C4-2B (cell line): ENCODE measurements around the gene UBA1.

Source experiments
- H3K27ac ChIP-seq: fragments of 450-650 bp; 2 replicates; pipeline ENCODE4 v1.5.1; 2017
- ZFX ChIP-seq: fragments of 450-650 bp; IDR thresholded peaks from 2 replicates; pipeline ENCODE4 v1.6.1; 2017
- TF ChIP-seq, protein P1 (sequence below): fragments of 450-650 bp; conservative IDR thresholded peaks from 2 replicates; pipeline ENCODE4 v1.5.1; 2017; ENCODE audit warnings: mild to moderate bottlenecking

UBA1 gene

DNA sequence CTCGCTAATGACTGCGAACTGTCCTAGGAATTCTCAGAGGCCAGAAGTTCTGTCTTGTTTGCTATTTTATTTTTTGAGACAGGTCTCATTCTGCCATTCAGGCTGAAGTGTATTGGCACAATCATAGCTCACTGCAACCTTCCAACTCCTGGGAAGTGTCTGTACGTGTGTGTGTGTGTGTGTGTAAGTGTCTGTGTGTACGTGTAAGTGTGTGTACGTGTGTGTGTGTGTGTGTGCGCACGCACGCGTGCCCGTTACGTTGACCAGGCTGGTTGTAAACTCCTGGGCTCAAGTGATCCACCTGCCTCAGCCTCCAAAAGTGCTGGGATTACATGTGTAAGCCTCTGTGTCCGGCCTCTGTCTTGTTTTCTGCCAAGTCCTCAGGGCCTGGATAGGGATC is 14.5 kb downstream of the UBA1 start:
- TF ChIP-seq, protein P1, sequence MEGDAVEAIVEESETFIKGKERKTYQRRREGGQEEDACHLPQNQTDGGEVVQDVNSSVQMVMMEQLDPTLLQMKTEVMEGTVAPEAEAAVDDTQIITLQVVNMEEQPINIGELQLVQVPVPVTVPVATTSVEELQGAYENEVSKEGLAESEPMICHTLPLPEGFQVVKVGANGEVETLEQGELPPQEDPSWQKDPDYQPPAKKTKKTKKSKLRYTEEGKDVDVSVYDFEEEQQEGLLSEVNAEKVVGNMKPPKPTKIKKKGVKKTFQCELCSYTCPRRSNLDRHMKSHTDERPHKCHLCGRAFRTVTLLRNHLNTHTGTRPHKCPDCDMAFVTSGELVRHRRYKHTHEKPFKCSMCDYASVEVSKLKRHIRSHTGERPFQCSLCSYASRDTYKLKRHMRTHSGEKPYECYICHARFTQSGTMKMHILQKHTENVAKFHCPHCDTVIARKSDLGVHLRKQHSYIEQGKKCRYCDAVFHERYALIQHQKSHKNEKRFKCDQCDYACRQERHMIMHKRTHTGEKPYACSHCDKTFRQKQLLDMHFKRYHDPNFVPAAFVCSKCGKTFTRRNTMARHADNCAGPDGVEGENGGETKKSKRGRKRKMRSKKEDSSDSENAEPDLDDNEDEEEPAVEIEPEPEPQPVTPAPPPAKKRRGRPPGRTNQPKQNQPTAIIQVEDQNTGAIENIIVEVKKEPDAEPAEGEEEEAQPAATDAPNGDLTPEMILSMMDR: no peak
- no peak for TF ChIP-seq ZFX
- H3K27ac ChIP-seq: no peak overlapping the region

GRCh38 chrX:47209508-47210238 is 16.0 kb downstream of the UBA1 start:
- TF ChIP-seq, protein P1: no peak
- no peak for TF ChIP-seq ZFX
- no peak overlapping the region for H3K27ac ChIP-seq

GRCh38 chrX:47210661-47211425 is 17.2 kb downstream of the UBA1 start:
- H3K27ac ChIP-seq: no peak overlapping the region
- TF ChIP-seq, protein P1: no peak
- no peak for TF ChIP-seq ZFX

DNA sequence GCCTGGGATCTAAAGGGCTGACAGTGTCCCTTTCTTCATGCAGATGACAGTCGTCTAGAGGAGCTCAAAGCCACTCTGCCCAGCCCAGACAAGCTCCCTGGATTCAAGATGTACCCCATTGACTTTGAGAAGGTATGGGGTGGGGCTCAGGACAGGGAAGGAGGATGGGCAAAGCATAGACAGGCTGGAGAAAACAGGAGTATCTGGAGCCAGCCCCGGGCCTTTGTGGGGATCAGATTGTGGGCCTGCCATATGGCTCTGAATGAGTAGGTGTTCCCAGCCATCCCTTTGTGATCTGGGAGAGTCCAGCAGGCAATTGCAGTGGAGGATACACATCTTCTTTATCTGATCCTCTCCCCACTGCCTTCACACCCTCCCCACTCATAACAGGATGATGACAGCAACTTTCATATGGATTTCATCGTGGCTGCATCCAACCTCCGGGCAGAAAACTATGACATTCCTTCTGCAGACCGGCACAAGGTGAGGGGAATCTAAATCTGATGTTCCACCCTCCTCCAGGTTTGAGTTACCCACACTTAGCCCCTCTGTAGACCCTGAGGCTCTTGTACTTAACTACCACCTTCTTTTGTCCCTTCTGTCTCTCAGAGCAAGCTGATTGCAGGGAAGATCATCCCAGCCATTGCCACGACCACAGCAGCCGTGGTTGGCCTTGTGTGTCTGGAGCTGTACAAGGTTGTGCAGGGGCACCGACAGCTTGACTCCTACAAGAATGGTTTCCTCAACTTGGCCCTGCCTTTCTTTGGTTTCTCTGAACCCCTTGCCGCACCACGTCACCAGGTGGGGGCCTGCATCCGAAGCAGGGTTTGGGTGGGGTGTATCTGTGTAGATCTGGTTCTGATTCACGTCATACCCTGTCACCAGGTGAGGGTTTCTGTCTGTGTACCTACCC is 19.0 kb downstream of the UBA1 start:
- TF ChIP-seq, protein P1: no peak
- no peak for TF ChIP-seq ZFX
- no peak overlapping the region for H3K27ac ChIP-seq

GRCh38 chrX:47214435-47215077 is 20.9 kb downstream of the UBA1 start:
- peak overlapping the region; percentile 100 for H3K27ac ChIP-seq
- TF ChIP-seq ZFX: no peak
- TF ChIP-seq, protein P1: no peak

GRCh38 chrX:47215291-47215900 is 21.8 kb downstream of the UBA1 start:
- peak overlapping the region; percentile 100 for H3K27ac ChIP-seq
- TF ChIP-seq, protein P1: no peak
